IMR-90 (cell line): ENCODE measurements around the gene ZNF548.

Experiments
- BHLHE40 ChIP-seq: fragments of 150-350 bp; IDR thresholded peaks from 2 replicates; pipeline ENCODE4 v1.6.1; 2016; ENCODE audit warnings: mild to moderate bottlenecking, low read depth, low read length
- CEBPB ChIP-seq: IDR thresholded peaks from 2 replicates; pipeline ENCODE4 v1.6.1; 2012; ENCODE audit warnings: low read depth, low read length, improper control_type of control experiment
- CHD1 ChIP-seq: IDR thresholded peaks from 2 replicates; pipeline ENCODE4 v1.6.1; 2012; ENCODE audit warnings: low read depth, low read length, improper control_type of control experiment
- CTCF ChIP-seq: conservative IDR thresholded peaks from 2 replicates; pipeline ENCODE4 v1.5.1; 2012; ENCODE audit warnings: mild to moderate bottlenecking, low read depth, low read length, improper control_type of control experiment
- FOS ChIP-seq: fragments of 150-350 bp; IDR thresholded peaks from 2 replicates; pipeline ENCODE4 v1.6.1; 2016; ENCODE audit warnings: low read depth, low read length
- MAZ ChIP-seq: IDR thresholded peaks from 2 replicates; pipeline ENCODE4 v1.6.1; 2012; ENCODE audit warnings: low read depth, mild to moderate bottlenecking, low read length, improper control_type of control experiment, moderate library complexity, borderline replicate concordance
- MXI1 ChIP-seq: IDR thresholded peaks from 2 replicates; pipeline ENCODE4 v1.6.1; 2012; ENCODE audit warnings: low read depth, mild to moderate bottlenecking, low read length, moderate library complexity, borderline replicate concordance
- POLR2A ChIP-seq: IDR thresholded peaks from 2 replicates; pipeline ENCODE4 v1.6.1; 2012; ENCODE audit warnings: mild to moderate bottlenecking, low read depth, low read length
- RAD21 ChIP-seq: IDR thresholded peaks from 2 replicates; pipeline ENCODE4 v1.6.1; 2012; ENCODE audit warnings: low read length, improper control_type of control experiment
- RFX5 ChIP-seq: IDR thresholded peaks from 2 replicates; pipeline ENCODE4 v1.8.0; 2012; ENCODE audit warnings: low read depth, mild to moderate bottlenecking, low read length, moderate library complexity
- SMC3 ChIP-seq: fragments of 150-350 bp; IDR thresholded peaks from 2 replicates; pipeline ENCODE4 v1.6.1; 2016; ENCODE audit warnings: low read depth, mild to moderate bottlenecking, antibody characterized with exemption, low read length, moderate library complexity
- USF2 ChIP-seq: fragments of 150-350 bp; IDR thresholded peaks from 2 replicates; pipeline ENCODE4 v1.6.1; 2017; ENCODE audit warnings: mild to moderate bottlenecking, antibody characterized with exemption, low read length, low read depth

- TF ChIP-seq CTCF (no peak), USF2 (no peak), RAD21 (no peak), POLR2A (no peak), MAZ (no peak), CHD1 (no peak), CEBPB (no peak), SMC3 (no peak), RFX5 (no peak), FOS (no peak), MXI1 (no peak), BHLHE40 (no peak)
These were observed 33.7 kb upstream of the ZNF548 start for GRCh38 chr19:57355916-57356315.
